Astrocyte (in vitro differentiated cells and primary cell): Measurements from ENCODE around the gene POLH. TPM values are rescaled to one million over a fixed set of nuclear protein-coding genes. Genes with fewer than 3 reads are reported as not detected.
A peak's percentile ranks its signal among the peaks of the same experiment; 100 is the strongest.

Source experiments
- DNase-seq: peaks from one replicate; pipeline ENCODE4 v3.0.0-alpha.2; 2010; ENCODE audit warnings: low read depth
- FAIRE-seq: peaks from 2 replicates; lab custom pipeline; 2011; peaks lifted over from hg19 to GRCh38; lab: Jason Lieb, UNC
- H2AFZ ChIP-seq: 2 replicates; pipeline ENCODE4 v1.6.0; 2012; ENCODE audit warnings: low read depth, low read length, inconsistent platforms
- H3K27ac ChIP-seq: 2 replicates; pipeline ENCODE4 v1.5.1; 2011; ENCODE audit warnings: low read depth, low read length, inconsistent platforms
- H3K27me3 ChIP-seq: 2 replicates; pipeline ENCODE4 v1.6.0; 2011; ENCODE audit warnings: low read length, inconsistent platforms; ENCODE audit not compliant: insufficient read depth
- H3K36me3 ChIP-seq: 2 replicates; pipeline ENCODE4 v1.5.1; 2011; ENCODE audit warnings: low read length, inconsistent platforms; ENCODE audit not compliant: insufficient read depth
- H3K4me1 ChIP-seq: 2 replicates; pipeline ENCODE4 v1.5.1; 2011; ENCODE audit warnings: low read length, inconsistent platforms; ENCODE audit not compliant: insufficient read depth
- H3K4me2 ChIP-seq: 2 replicates; pipeline ENCODE4 v1.6.0; 2012; ENCODE audit warnings: low read length, inconsistent platforms
- H3K4me3 ChIP-seq: 2 replicates; pipeline ENCODE4 v1.5.1; 2011; ENCODE audit warnings: low read depth, mild to moderate bottlenecking, low read length, inconsistent platforms; ENCODE audit not compliant: insufficient read depth
- H3K79me2 ChIP-seq: 2 replicates; pipeline ENCODE4 v1.6.0; 2012; ENCODE audit warnings: mild to moderate bottlenecking, low read length, inconsistent platforms; ENCODE audit not compliant: insufficient read depth
- H3K9ac ChIP-seq: 2 replicates; pipeline ENCODE4 v1.6.0; 2012; ENCODE audit warnings: mild to moderate bottlenecking, low read length, inconsistent platforms
- H3K9me3 ChIP-seq: 2 replicates; pipeline ENCODE4 v1.5.1; 2012; ENCODE audit warnings: low read depth, mild to moderate bottlenecking, low read length, inconsistent platforms; ENCODE audit not compliant: insufficient read depth
- H4K20me1 ChIP-seq: 2 replicates; pipeline ENCODE4 v1.6.0; 2012; ENCODE audit warnings: low read length, inconsistent platforms; ENCODE audit not compliant: insufficient read depth
- H3K27ac Mint-ChIP-seq: one replicate; pipeline ENCODE4 v1.8.0; 2021; ENCODE audit warnings: mild to moderate bottlenecking, mixed read lengths; ENCODE audit not compliant: unreplicated experiment
- H3K27me3 Mint-ChIP-seq: one replicate; pipeline ENCODE4 v1.8.0; 2021; ENCODE audit warnings: low read depth, mixed read lengths; ENCODE audit not compliant: unreplicated experiment
- H3K36me3 Mint-ChIP-seq: one replicate; pipeline ENCODE4 v1.8.0; 2021; ENCODE audit warnings: low read depth, mixed read lengths; ENCODE audit not compliant: unreplicated experiment
- H3K4me1 Mint-ChIP-seq: one replicate; pipeline ENCODE4 v1.8.0; 2021; ENCODE audit warnings: low read depth, mixed read lengths; ENCODE audit not compliant: unreplicated experiment
- H3K4me3 Mint-ChIP-seq: one replicate; pipeline ENCODE4 v1.8.0; 2021; ENCODE audit warnings: mild to moderate bottlenecking, moderate library complexity, mixed read lengths; ENCODE audit not compliant: unreplicated experiment
- H3K9me3 Mint-ChIP-seq: one replicate; pipeline ENCODE4 v1.8.0; 2021; ENCODE audit warnings: mild to moderate bottlenecking, mixed read lengths; ENCODE audit not compliant: unreplicated experiment
- CTCF ChIP-seq: IDR thresholded peaks from 2 replicates; pipeline ENCODE4 v1.5.1; 2011; ENCODE audit warnings: low read depth, mild to moderate bottlenecking, inconsistent platforms, low read length, moderate library complexity; ENCODE audit not compliant: insufficient read depth
- EZH2 ChIP-seq: IDR thresholded peaks from 2 replicates; pipeline ENCODE4 v1.6.1; 2012; ENCODE audit warnings: mild to moderate bottlenecking, low read length, inconsistent platforms; ENCODE audit not compliant: insufficient read depth
- total RNA-seq: library from RNA; stranded (reverse); gene quantifications from 2 replicates; pipeline ENCODE4 v1.2.1, GENCODE V29; 2021

The POLH gene
- total RNA-seq, 1 donor from 2014 or later: 58.0 TPM

- TF ChIP-seq EZH2 (no peak), CTCF (no peak)
- no peak overlapping the region for H3K27ac ChIP-seq
- no peak overlapping the region for H3K4me3 ChIP-seq
- DNase-seq: peak; percentile 12
- FAIRE-seq: no peak
- no peaks in the 10 kb centered on the region for H3K9me3 Mint-ChIP-seq
- H3K4me3 Mint-ChIP-seq: peak overlapping the region; percentile 5
- peaks cover 3% of the 10 kb centered on the region for H3K4me1 ChIP-seq
- H3K27me3 Mint-ChIP-seq: no peaks in the 10 kb centered on the region
- peaks cover 42% of the 10 kb centered on the region for H3K36me3 ChIP-seq
- H2AFZ ChIP-seq: no peak overlapping the region
- H3K79me2 ChIP-seq: peaks cover 33% of the 10 kb centered on the region
- H3K9me3 ChIP-seq: no peaks in the 10 kb centered on the region
- peaks cover 11% of the 10 kb centered on the region for H3K4me1 Mint-ChIP-seq
- H3K9ac ChIP-seq: no peak overlapping the region
- H4K20me1 ChIP-seq: peaks cover 9% of the 10 kb centered on the region
- peak overlapping the region; percentile 91 for H3K27ac Mint-ChIP-seq
- no peak overlapping the region for H3K4me2 ChIP-seq
- H3K27me3 ChIP-seq: no peaks in the 10 kb centered on the region
- peaks cover 20% of the 10 kb centered on the region for H3K36me3 Mint-ChIP-seq
These were observed 5.0 kb upstream of the POLH start for GRCh38 chr6:43570876-43571441.

GRCh38 chr6:43572015-43572414 lies 4.0 kb upstream of the POLH start:
- Histone ChIP-seq H3K4me2 (no peak overlapping the region), H2AFZ (no peak overlapping the region), H4K20me1 (peaks cover 9% of the 10 kb centered on the region), H3K9ac (no peak overlapping the region), H3K36me3 (peaks cover 36% of the 10 kb centered on the region), H3K9me3 (no peaks in the 10 kb centered on the region), H3K27ac (no peak overlapping the region), H3K4me1 (peaks cover 3% of the 10 kb centered on the region), H3K79me2 (peaks cover 43% of the 10 kb centered on the region), H3K4me3 (no peak overlapping the region), H3K27me3 (no peaks in the 10 kb centered on the region)
- Mint-ChIP-seq H3K4me1 (peaks cover 8% of the 10 kb centered on the region), H3K4me3 (no peak overlapping the region), H3K27ac (no peak overlapping the region), H3K27me3 (no peaks in the 10 kb centered on the region), H3K9me3 (no peaks in the 10 kb centered on the region), H3K36me3 (peaks cover 17% of the 10 kb centered on the region)
- DNase-seq (no peak), FAIRE-seq (no peak)
- TF ChIP-seq EZH2: no peak
- TF ChIP-seq CTCF: no peak

- no peaks in the 10 kb centered on the region for H3K27me3 ChIP-seq
- H2AFZ ChIP-seq: peak overlapping the region; percentile 100
- peak overlapping the region; percentile 30 for H3K27ac ChIP-seq
- peaks cover 23% of the 10 kb centered on the region for H4K20me1 ChIP-seq
- Mint-ChIP-seq H3K27me3 (no peaks in the 10 kb centered on the region), H3K9me3 (peaks cover 3% of the 10 kb centered on the region), H3K4me1 (peaks cover 24% of the 10 kb centered on the region), H3K4me3 (peak overlapping the region; percentile 99), H3K27ac (peak overlapping the region; percentile 54), H3K36me3 (peaks cover 11% of the 10 kb centered on the region)
- no peaks in the 10 kb centered on the region for H3K9me3 ChIP-seq
- no peak for TF ChIP-seq EZH2
- TF ChIP-seq CTCF: no peak
- H3K4me1 ChIP-seq: peaks cover 13% of the 10 kb centered on the region
- H3K4me2 ChIP-seq: peak overlapping the region; percentile 92
- H3K79me2 ChIP-seq: peaks cover 70% of the 10 kb centered on the region
- no peak for FAIRE-seq
- H3K9ac ChIP-seq: peak overlapping the region; percentile 89
- DNase-seq: peak; percentile 23
- peak overlapping the region; percentile 93 for H3K4me3 ChIP-seq
- peaks cover 25% of the 10 kb centered on the region for H3K36me3 ChIP-seq
These were observed 747 bp upstream of the POLH start for GRCh38 chr6:43575105-43575771.
